ENCODE data around the gene SYT2.

DNA sequence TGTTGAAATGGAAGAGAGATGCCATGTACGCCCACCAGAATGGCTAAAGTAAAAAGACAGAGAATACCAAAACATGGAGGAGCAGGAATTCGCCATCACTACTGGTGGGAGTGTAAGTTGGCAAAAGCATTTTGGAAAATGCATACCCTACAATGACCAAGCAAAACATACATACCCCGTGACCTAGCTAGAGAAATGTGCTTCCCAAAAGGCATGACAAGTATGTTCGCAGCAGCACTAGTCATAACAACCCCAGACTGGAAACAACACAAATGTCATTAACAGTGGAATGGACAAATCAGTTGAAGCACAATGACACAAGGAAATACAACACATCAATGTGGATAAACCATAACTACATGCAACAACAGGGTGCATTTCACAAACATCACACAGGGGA, 27.2 kb downstream of the SYT2 start:
- TF ChIP-seq CTCF (IDR thresholded peaks at IDR 0.05) (no peak), POLR2A (IDR thresholded peaks at IDR 0.05) (no peak)

Measured in heart left ventricle (tissue), 13 donors.